HG02885 (cell line): ENCODE data around the gene ASB15.

ENCODE experiments used
- ATAC-seq: cut with Tn5 transposase; IDR thresholded peaks from one replicate; pipeline ENCODE4 v1.9.1; 2021; ENCODE audit warnings: mild to moderate bottlenecking; ENCODE audit not compliant: unreplicated experiment, poor library complexity

ASB15 gene

GRCh38 chr7:123594813-123595241 lies 6.8 kb upstream of the ASB15 start:
- no peak for ATAC-seq

GRCh38 chr7:123598657-123599056 lies 3.0 kb upstream of the ASB15 start:
- no peak for ATAC-seq

GRCh38 chr7:123599766-123600165 lies 1.9 kb upstream of the ASB15 start:
- no peak for ATAC-seq

- ATAC-seq: no peak
Measured at GRCh38 chr7:123600876-123601275, 745 bp upstream of the ASB15 start.

GRCh38 chr7:123602648-123603047 lies 1.0 kb downstream of the ASB15 start:
- ATAC-seq: no peak

- no peak for ATAC-seq
Measured at GRCh38 chr7:123604739-123605138, 3.1 kb downstream of the ASB15 start.

GRCh38 chr7:123607423-123607975 lies 5.9 kb downstream of the ASB15 start:
- no peak for ATAC-seq

GRCh38 chr7:123608991-123609882 lies 7.6 kb downstream of the ASB15 start:
- ATAC-seq: no peak

- no peak for ATAC-seq
Measured at GRCh38 chr7:123609883-123610239, 8.2 kb downstream of the ASB15 start.

- no peak for ATAC-seq
Measured at GRCh38 chr7:123612024-123612423, 10.4 kb downstream of the ASB15 start.

- no peak for ATAC-seq
Measured at GRCh38 chr7:123615344-123615743, 13.7 kb downstream of the ASB15 start.

- no peak for ATAC-seq
Measured at GRCh38 chr7:123616223-123616622, 14.6 kb downstream of the ASB15 start.

GRCh38 chr7:123621707-123622106 lies 20.1 kb downstream of the ASB15 start:
- ATAC-seq: no peak

- ATAC-seq: no peak
Measured at GRCh38 chr7:123622660-123623386, 21.2 kb downstream of the ASB15 start.

GRCh38 chr7:123624527-123625183 lies 23.0 kb downstream of the ASB15 start:
- ATAC-seq: peak; percentile 97

GRCh38 chr7:123625254-123625653 lies 23.6 kb downstream of the ASB15 start:
- ATAC-seq: no peak

GRCh38 chr7:123627851-123628250 lies 26.2 kb downstream of the ASB15 start:
- no peak for ATAC-seq

- no peak for ATAC-seq
Measured at GRCh38 chr7:123628829-123629228, 27.2 kb downstream of the ASB15 start.

GRCh38 chr7:123629281-123629680 lies 27.7 kb downstream of the ASB15 start:
- ATAC-seq: no peak

GRCh38 chr7:123632808-123633207 lies 31.2 kb downstream of the ASB15 start:
- no peak for ATAC-seq

GRCh38 chr7:123633553-123633952 lies 31.9 kb downstream of the ASB15 start:
- ATAC-seq: no peak
